Mucosa of stomach (tissue), 1 donor: ENCODE data around the gene ADAMTS17.

ENCODE experiments used
- H3K27me3 ChIP-seq: one replicate; pipeline ENCODE4 v1.7.0; 2013; ENCODE audit warnings: mild to moderate bottlenecking, low read length; ENCODE audit not compliant: control insufficient read depth, insufficient read depth
- H3K36me3 ChIP-seq: one replicate; pipeline ENCODE4 v1.7.0; 2013; ENCODE audit warnings: low read length; ENCODE audit not compliant: control insufficient read depth, insufficient read depth
- H3K4me1 ChIP-seq: one replicate; pipeline ENCODE4 v1.7.0; 2013; ENCODE audit warnings: mild to moderate bottlenecking, low read length; ENCODE audit not compliant: control insufficient read depth, insufficient read depth
- H3K4me3 ChIP-seq: one replicate; pipeline ENCODE4 v1.7.0; 2013; ENCODE audit warnings: low read length
- H3K9ac ChIP-seq: one replicate; pipeline ENCODE4 v1.7.0; 2013; ENCODE audit warnings: mild to moderate bottlenecking, low read length, moderate library complexity
- H3K9me3 ChIP-seq: one replicate; pipeline ENCODE4 v1.7.0; 2013; ENCODE audit warnings: mild to moderate bottlenecking, low read length, moderate library complexity; ENCODE audit not compliant: control insufficient read depth
- donor health status: Pancreatic carcinoma.

Gene ADAMTS17

GRCh38 chr15:100002787-100003536, 338.8 kb downstream of the ADAMTS17 start:
- H3K4me1 ChIP-seq = no peaks in the 10 kb centered on the region
- H3K4me3 ChIP-seq = no peak overlapping the region
- no peaks in the 10 kb centered on the region for H3K27me3 ChIP-seq
- H3K9ac ChIP-seq = no peak overlapping the region
- no peaks in the 10 kb centered on the region for H3K36me3 ChIP-seq
- H3K9me3 ChIP-seq = no peaks in the 10 kb centered on the region

GRCh38 chr15:100002086-100002620, 339.6 kb downstream of the ADAMTS17 start:
- no peak overlapping the region for H3K4me3 ChIP-seq
- H3K9me3 ChIP-seq = no peaks in the 10 kb centered on the region
- H3K27me3 ChIP-seq = no peaks in the 10 kb centered on the region
- H3K36me3 ChIP-seq = no peaks in the 10 kb centered on the region
- no peaks in the 10 kb centered on the region for H3K4me1 ChIP-seq
- H3K9ac ChIP-seq = no peak overlapping the region

DNA sequence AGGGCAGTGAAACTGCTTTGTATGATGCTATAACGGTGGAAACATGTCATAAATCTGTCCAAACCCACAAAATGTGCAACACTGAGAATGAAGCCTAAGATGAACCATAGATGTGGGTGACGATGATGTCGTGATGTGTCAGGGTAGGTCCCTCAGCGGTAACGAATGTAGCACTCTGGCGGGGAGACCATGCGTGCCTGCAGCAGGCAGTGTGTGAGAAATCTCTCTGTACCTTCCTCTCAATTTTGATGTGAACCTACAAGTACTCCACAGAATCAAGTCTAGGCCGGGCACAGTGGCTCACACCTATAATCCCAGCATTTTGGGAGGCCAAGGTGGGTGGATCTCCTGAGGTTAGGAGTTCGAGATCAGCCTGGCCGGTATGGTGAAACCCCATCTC, 340.4 kb downstream of the ADAMTS17 start:
- H3K4me3 ChIP-seq = no peak overlapping the region
- H3K9me3 ChIP-seq = no peaks in the 10 kb centered on the region
- H3K36me3 ChIP-seq = no peaks in the 10 kb centered on the region
- no peak overlapping the region for H3K9ac ChIP-seq
- H3K4me1 ChIP-seq = no peaks in the 10 kb centered on the region
- no peaks in the 10 kb centered on the region for H3K27me3 ChIP-seq

- no peak overlapping the region for H3K4me3 ChIP-seq
- H3K9me3 ChIP-seq = no peaks in the 10 kb centered on the region
- no peaks in the 10 kb centered on the region for H3K4me1 ChIP-seq
- H3K27me3 ChIP-seq = no peaks in the 10 kb centered on the region
- no peaks in the 10 kb centered on the region for H3K36me3 ChIP-seq
- no peak overlapping the region for H3K9ac ChIP-seq
These were observed 342.3 kb downstream of the ADAMTS17 start for GRCh38 chr15:99999282-100000070.

GRCh38 chr15:99998661-99999101, 343.1 kb downstream of the ADAMTS17 start:
- Histone ChIP-seq H3K4me1 (no peaks in the 10 kb centered on the region), H3K9ac (no peak overlapping the region), H3K4me3 (no peak overlapping the region), H3K36me3 (no peaks in the 10 kb centered on the region), H3K9me3 (no peaks in the 10 kb centered on the region), H3K27me3 (no peaks in the 10 kb centered on the region)

DNA sequence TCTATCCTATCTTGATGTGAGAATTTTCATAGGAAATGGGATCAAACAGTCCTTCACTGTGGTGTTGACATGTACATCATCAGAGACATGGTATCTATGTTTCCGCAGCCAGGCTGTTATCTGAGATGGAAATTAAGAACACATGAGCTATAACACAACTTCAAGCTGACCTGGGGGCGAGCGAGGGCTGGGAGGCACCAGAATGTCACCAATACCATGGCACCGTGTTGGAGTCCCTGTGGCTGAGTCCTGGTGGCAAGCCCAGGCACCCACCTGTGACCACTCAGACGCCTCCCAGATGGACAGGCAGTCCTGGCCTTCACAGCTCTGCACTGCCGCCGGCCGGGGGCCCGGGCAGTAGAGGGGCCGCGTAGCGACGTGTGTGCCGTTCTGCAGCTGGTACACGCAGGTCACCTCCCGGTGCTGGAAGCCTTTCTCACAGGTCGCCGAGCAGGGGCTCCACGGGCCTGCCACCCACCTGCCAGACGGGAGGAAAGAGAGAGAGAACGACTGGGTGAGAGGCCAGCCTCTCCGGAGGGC, 344.6 kb downstream of the ADAMTS17 start:
- no peaks in the 10 kb centered on the region for H3K4me1 ChIP-seq
- H3K4me3 ChIP-seq = no peak overlapping the region
- no peak overlapping the region for H3K9ac ChIP-seq
- no peaks in the 10 kb centered on the region for H3K27me3 ChIP-seq
- no peaks in the 10 kb centered on the region for H3K9me3 ChIP-seq
- no peaks in the 10 kb centered on the region for H3K36me3 ChIP-seq

DNA sequence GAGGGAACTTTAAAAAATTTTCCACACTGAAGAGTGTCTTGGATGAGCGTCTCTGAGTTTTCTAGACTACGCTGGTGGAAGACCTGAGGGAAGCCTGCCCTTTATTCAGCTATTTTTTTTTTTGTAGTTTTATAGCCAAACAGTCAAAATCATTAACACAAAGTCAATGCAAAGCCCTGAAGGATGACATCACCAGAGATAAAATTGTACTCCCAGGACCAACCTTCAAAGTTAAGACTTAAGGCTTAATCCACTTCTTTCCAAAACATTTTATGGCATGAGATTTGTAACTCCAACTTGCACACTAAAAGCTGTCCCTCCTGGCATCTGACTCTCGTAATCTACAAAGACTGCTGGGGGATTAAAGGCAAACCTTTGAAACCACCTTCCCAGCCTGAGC, 345.1 kb downstream of the ADAMTS17 start:
- no peaks in the 10 kb centered on the region for H3K27me3 ChIP-seq
- H3K4me1 ChIP-seq = no peaks in the 10 kb centered on the region
- no peak overlapping the region for H3K4me3 ChIP-seq
- H3K9ac ChIP-seq = no peak overlapping the region
- H3K36me3 ChIP-seq = no peaks in the 10 kb centered on the region
- no peaks in the 10 kb centered on the region for H3K9me3 ChIP-seq

DNA sequence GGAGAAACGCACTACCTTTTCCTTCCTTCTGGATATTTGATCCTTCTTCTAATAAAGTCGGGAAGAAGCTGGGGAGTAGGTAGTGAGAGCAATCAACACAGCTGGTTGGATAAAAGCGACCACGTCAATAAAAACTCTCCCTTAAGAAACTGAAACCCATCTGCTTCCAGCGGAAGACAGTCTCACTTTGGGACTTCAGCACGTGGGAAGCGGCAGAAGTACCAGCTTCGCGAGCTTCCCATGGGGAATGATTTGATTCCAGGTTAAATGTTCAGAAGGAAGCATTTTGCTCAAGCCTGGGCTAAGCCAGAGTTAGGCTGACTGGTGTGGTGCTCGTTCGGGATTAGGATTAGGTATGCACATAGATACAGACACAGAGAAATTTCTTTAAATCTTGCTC, 346.2 kb downstream of the ADAMTS17 start:
- Histone ChIP-seq H3K9me3 (no peaks in the 10 kb centered on the region), H3K4me3 (no peak overlapping the region), H3K27me3 (no peaks in the 10 kb centered on the region), H3K4me1 (no peaks in the 10 kb centered on the region), H3K9ac (no peak overlapping the region), H3K36me3 (no peaks in the 10 kb centered on the region)

DNA sequence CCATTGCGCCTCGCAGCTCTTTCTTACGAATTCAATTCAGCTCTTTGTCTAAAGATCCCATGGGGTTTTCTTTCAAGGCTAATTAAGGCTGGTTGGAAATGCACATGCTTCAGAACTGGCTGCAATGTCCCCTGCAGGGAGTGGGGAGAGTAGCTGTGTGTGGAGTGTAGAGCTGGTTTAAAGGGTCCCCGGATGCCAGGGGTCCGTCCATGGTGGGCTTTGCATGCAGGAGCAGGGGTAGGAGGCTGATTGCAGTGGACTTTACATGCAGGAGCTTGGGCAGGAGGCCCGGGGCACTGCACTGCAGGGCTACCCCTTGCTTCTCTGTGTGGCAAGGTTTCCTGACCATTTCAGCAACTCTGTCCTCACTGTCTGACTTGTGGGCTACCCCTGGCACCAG, 346.9 kb downstream of the ADAMTS17 start:
- Histone ChIP-seq H3K36me3 (no peaks in the 10 kb centered on the region), H3K4me1 (no peaks in the 10 kb centered on the region), H3K9me3 (no peaks in the 10 kb centered on the region), H3K4me3 (no peak overlapping the region), H3K27me3 (no peaks in the 10 kb centered on the region), H3K9ac (no peak overlapping the region)

DNA sequence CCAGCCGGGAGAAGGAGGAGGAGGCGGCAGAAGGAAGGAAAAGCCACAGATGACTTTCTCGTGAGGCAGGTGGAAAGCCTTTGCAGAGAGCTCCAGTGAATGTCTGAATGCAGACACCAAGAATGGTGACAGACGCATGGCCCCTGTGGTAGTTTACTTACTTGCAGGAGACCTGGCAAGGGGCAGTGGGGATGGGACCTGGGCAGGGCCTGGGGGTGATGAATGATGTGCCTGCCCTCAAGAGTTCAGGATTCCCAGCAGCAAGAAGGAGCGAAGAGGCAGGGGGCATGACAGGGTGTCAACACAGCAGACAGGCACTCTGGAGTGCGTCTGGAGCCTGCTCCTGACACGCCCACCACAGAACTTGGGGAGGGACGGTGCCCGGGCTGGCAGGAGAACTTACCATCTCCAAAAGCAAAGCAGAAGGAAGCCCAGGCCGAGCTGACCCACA, 348.1 kb downstream of the ADAMTS17 start:
- H3K9me3 ChIP-seq = no peaks in the 10 kb centered on the region
- no peaks in the 10 kb centered on the region for H3K4me1 ChIP-seq
- no peak overlapping the region for H3K4me3 ChIP-seq
- H3K9ac ChIP-seq = no peak overlapping the region
- no peaks in the 10 kb centered on the region for H3K36me3 ChIP-seq
- H3K27me3 ChIP-seq = no peaks in the 10 kb centered on the region

DNA sequence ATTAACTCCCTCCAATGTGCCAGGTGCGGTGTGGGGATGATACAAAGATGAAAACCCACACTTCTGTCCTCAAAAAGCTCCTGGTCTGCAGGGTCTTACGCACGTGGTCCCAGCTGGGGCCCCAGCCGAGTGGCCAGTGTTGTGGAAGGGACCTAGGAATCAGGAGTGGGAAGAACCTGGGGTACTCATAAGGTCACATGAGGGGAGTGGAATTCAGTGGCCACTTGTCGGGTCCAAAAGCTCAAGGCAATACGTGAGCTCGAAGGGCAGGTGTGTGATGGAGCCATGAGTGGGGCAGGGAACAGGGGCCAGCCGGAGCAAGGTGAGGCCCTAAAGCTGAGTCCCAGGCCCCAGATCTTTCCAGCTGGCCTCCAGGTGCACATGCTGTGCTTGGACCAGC, 348.5 kb downstream of the ADAMTS17 start:
- no peaks in the 10 kb centered on the region for H3K4me1 ChIP-seq
- no peaks in the 10 kb centered on the region for H3K27me3 ChIP-seq
- no peaks in the 10 kb centered on the region for H3K36me3 ChIP-seq
- H3K9ac ChIP-seq = no peak overlapping the region
- no peaks in the 10 kb centered on the region for H3K9me3 ChIP-seq
- H3K4me3 ChIP-seq = no peak overlapping the region
